T-cell (primary cell): Measurements from ENCODE around the gene GGCX. TPM values are rescaled to one million over a fixed set of nuclear protein-coding genes. Genes with fewer than 3 reads are reported as not detected.
A peak's percentile ranks its signal among the peaks of the same experiment; 100 is the strongest.
"Not testable (repeated sequence)": the region's sequence is repeated elsewhere in the genome, so short reads cannot be mapped to it uniquely, and the experiment has no call there.

ENCODE experiments used
- ATAC-seq, 4 experiments: fragments of 200-7000 bp in 3 of 4; fragments of 150-1000 bp in 1 of 4; cut with Tn5 transposase; replicated peaks in 1 of 4; 1 replicate in 3 of 4; 2 replicates in 1 of 4; pipeline ENCODE4 v1.10.0; 2021; ENCODE audit warnings: moderate library complexity in 3 of 4, mild to moderate bottlenecking in 2 of 4, moderate number of reproducible peaks in 1 of 4
- CTCF ChIA-PET, 2 donors: fragments of 300-600 bp; sonication (Branson Sonifier 250); formaldehyde crosslinking; loops; one replicate each; lab custom pipeline; 2022; ENCODE audit warnings: antibody characterized with exemption in 2 of 2; lab: Charles Lee
- POLR2A ChIA-PET, 2 donors: fragments of 300-600 bp; sonication (Branson Sonifier 250); formaldehyde crosslinking; loops; one replicate each; lab custom pipeline; 2022; ENCODE audit warnings: antibody characterized with exemption in 2 of 2; lab: Charles Lee
- DNase-seq, 35 experiments: peaks; one replicate each; pipeline versions ENCODE4 v3.0.0 to v3.0.0-alpha.2; 2013 to 2023
- H3K27ac ChIP-seq: one replicate; pipeline ENCODE4 v1.5.1; 2013; ENCODE audit warnings: low read length
- H3K27me3 ChIP-seq, 2 experiments: replicated peaks in 1 of 2; 1 replicate in 1 of 2; 2 replicates in 1 of 2; pipeline versions ENCODE4 v1.6.1 to v1.7.0; 2013; ENCODE audit warnings: low read length in 1 of 2, mixed read lengths in 1 of 2; ENCODE audit not compliant: control insufficient read depth in 2 of 2, insufficient read depth in 2 of 2; ENCODE audit errors: extremely low read depth in 1 of 2
- H3K36me3 ChIP-seq, 2 donors: 1 replicate in 1 of 2; 2 replicates in 1 of 2; pipeline versions ENCODE4 v1.6.1 to v1.7.0; 2013; ENCODE audit warnings: low read length in 1 of 2; ENCODE audit not compliant: control insufficient read depth in 2 of 2, insufficient read depth in 1 of 2; ENCODE audit errors: extremely low read depth in 1 of 2
- H3K4me1 ChIP-seq, 2 experiments: 1 replicate in 1 of 2; 2 replicates in 1 of 2; pipeline versions ENCODE4 v1.6.1 to v1.7.0; 2013; ENCODE audit warnings: low read length in 2 of 2, mixed read lengths in 1 of 2; ENCODE audit not compliant: insufficient read depth in 2 of 2, control insufficient read depth in 1 of 2; ENCODE audit errors: extremely low read depth in 1 of 2
- H3K4me3 ChIP-seq, 2 donors: 1 replicate in 1 of 2; 2 replicates in 1 of 2; pipeline versions ENCODE4 v1.5.1 to v1.7.0; 2013; ENCODE audit warnings: mild to moderate bottlenecking in 2 of 2, low read length in 1 of 2, moderate library complexity in 1 of 2; ENCODE audit not compliant: control insufficient read depth in 1 of 2; ENCODE audit errors: extremely low read depth in 1 of 2
- H3K9me3 ChIP-seq: 2 replicates; pipeline ENCODE4 v1.7.0; 2013
- H3K27ac Mint-ChIP-seq, 2 donors: one replicate each; pipeline ENCODE4 v1.8.0; 2020 to 2021; ENCODE audit warnings: mild to moderate bottlenecking in 2 of 2, mixed read lengths in 2 of 2
- H3K27me3 Mint-ChIP-seq, 2 donors: one replicate each; pipeline ENCODE4 v1.8.0; 2021 to 2022; ENCODE audit warnings: mixed read lengths in 2 of 2
- H3K36me3 Mint-ChIP-seq: one replicate; pipeline ENCODE4 v1.8.0; 2021; ENCODE audit warnings: mixed read lengths
- H3K4me1 Mint-ChIP-seq, 3 donors: one replicate each; pipeline ENCODE4 v1.8.0; 2020 to 2022; ENCODE audit warnings: mixed read lengths in 3 of 3, mild to moderate bottlenecking in 1 of 3
- H3K4me3 Mint-ChIP-seq, 3 donors: one replicate each; pipeline ENCODE4 v1.8.0; 2020 to 2022; ENCODE audit warnings: mild to moderate bottlenecking in 3 of 3, mixed read lengths in 3 of 3, moderate library complexity in 3 of 3
- H3K9me3 Mint-ChIP-seq, 3 donors: one replicate each; pipeline ENCODE4 v1.8.0; 2020 to 2022; ENCODE audit warnings: mixed read lengths in 3 of 3
- WGBS: methylation state at CpG from one replicate; pipeline ENCODE4 v1.1.5; 2013; ENCODE audit warnings: missing lambda C conversion rate; ENCODE audit not compliant: insufficient coverage; 5-methylcytosine and 5-hydroxymethylcytosine counted together
- total RNA-seq, 35 experiments: library from RNA in 6 of 35; stranded (reverse) in 6 of 35; fragments of 120-200 nt in 1 of 35; gene quantifications; one replicate each; pipeline versions ENCODE4 v1.2.1 to v1.2.4 and lab custom pipeline; 2013 to 2026

GGCX gene
- total RNA-seq, 5 donors from 2014 or later (not counting 1 experiment from before 2014, with no cell fraction given), result 20.4 to 29.7 (median 25.7) TPM

GRCh38 chr2:85566265-85566664, 5.0 kb upstream of the GGCX start:
- CTCF ChIA-PET, result no interaction called here
- no peak overlapping the region for H3K4me3 Mint-ChIP-seq
- Histone ChIP-seq H3K27me3 (peaks cover 0 to 2% of the 10 kb centered on the region in 2 experiments), H3K9me3 (no peaks in the 10 kb centered on the region), H3K27ac (no peak overlapping the region), H3K4me3 (no peak overlapping the region), H3K36me3 (no peaks in the 10 kb centered on the region), H3K4me1 (peaks cover 0 to 8% of the 10 kb centered on the region in 2 experiments)
- no peaks in the 10 kb centered on the region for H3K9me3 Mint-ChIP-seq
- no peak for DNase-seq
- H3K4me1 Mint-ChIP-seq, result peaks cover 6 to 7% (median 7%) of the 10 kb centered on the region in 3 donors
- no peak for ATAC-seq
- H3K27me3 Mint-ChIP-seq, result no peaks in the 10 kb centered on the region
- no peaks in the 10 kb centered on the region for H3K36me3 Mint-ChIP-seq
- WGBS, result 73% methylated on average over 2 of the region's 4 CpGs
- H3K27ac Mint-ChIP-seq, result no peak overlapping the region
- POLR2A ChIA-PET, result interaction anchor here in 1 of 2 donors (0.6 kb wide), 1 partner anchor 875 kb away, joined by 3 read pairs; the partner anchor contains the start of gene KDM3A

DNA sequence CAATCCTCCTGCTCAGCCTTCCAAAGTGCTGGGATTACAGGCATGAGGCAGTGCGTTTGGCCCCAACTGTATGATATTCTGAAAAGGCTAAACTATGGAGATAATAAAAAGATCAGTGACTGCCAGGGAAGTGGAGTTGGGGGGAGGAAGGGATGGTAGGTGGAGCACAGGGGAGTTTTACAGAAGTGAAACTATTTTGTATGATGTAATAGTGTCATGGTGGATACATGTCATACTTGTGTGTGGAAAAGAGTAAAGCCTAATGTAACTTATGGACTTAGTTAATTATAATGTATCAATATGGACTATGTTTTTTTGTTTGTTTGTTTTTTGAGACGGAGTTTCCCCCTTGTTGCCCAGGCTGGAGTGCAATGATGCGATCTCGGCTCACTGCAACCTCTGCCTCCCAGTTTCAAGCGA, 2.9 kb upstream of the GGCX start:
- WGBS, result 96% methylated on average over 3 of the region's 5 CpGs
- DNase-seq, result no peak
- H3K27me3 Mint-ChIP-seq, result no peaks in the 10 kb centered on the region
- H3K27me3 ChIP-seq, result peaks cover 0 to 2% of the 10 kb centered on the region in 2 experiments
- H3K36me3 Mint-ChIP-seq, result no peaks in the 10 kb centered on the region
- ATAC-seq, result no peak
- no peak overlapping the region for H3K4me3 Mint-ChIP-seq
- H3K36me3 ChIP-seq, result peaks cover 0 to under 1% of the 10 kb centered on the region in 2 donors
- no peak overlapping the region for H3K4me3 ChIP-seq
- ChIA-PET CTCF (interaction anchor here (0.6 kb wide), 3 partner anchors 13 to 236 kb away, joined by 3 to 4 read pairs (median 3); partner anchors contain the start of gene TGOLN2 (in 1 of the 2)), POLR2A (interaction anchor here (0.6 to 1.1 kb wide), 2 partner anchors 26 to 289 kb away, joined by 3 read pairs; no protein-coding TSS in a partner anchor)
- H3K9me3 ChIP-seq, result no peaks in the 10 kb centered on the region
- peaks cover 7 to 17% of the 10 kb centered on the region in 2 experiments for H3K4me1 ChIP-seq
- no peak overlapping the region for H3K27ac ChIP-seq
- no peak overlapping the region for H3K27ac Mint-ChIP-seq
- no peaks in the 10 kb centered on the region for H3K9me3 Mint-ChIP-seq
- H3K4me1 Mint-ChIP-seq, result peaks cover 26% of the 10 kb centered on the region in 3 donors

DNA sequence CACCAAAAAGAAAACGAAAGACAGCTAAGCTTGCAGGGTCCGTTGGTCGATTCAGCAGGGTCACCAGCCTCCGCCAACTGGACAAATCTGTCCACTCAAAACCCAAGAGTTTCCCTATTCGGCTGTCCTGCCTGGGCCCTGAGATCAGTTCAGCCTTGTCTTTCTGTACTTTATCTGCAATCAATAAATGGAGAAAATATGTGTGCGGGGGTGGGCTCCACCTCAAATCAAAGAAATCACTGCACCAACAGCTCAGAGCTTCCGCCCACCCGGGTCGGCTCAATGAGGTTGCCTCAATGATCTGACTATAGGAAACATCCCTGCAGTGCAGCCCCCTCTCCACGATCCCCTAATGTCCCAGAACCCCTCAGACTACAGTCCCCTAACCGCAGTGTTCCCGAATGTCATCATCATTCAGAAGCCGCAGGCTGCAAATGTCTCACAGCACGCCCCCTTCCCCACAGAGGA, 447 bp downstream of the GGCX start:
- CTCF ChIA-PET, result interaction anchor here (0.6 to 1.7 kb wide), 5 partner anchors 9 to 637 kb away, joined by 3 to 10 read pairs (median 4); partner anchors contain the start of gene MAT2A (in 1 of the 2)
- Mint-ChIP-seq H3K9me3 (no peaks in the 10 kb centered on the region), H3K27ac (peak overlapping the region; percentile 77 to 98), H3K27me3 (no peaks in the 10 kb centered on the region), H3K4me1 (peaks cover 27 to 33% (median 28%) of the 10 kb centered on the region in 3 donors), H3K36me3 (peaks cover 10% of the 10 kb centered on the region), H3K4me3 (peak overlapping the region; percentile 93 to 98 (median 97))
- ATAC-seq (peak in 3 of 4 experiments; percentile 20 to 30 (median 24)), DNase-seq (no peak)
- WGBS, result 5% methylated on average over 10 of the region's 14 CpGs
- POLR2A ChIA-PET, result interaction anchor here (0.6 to 1.6 kb wide), 10 partner anchors 10 to 291 kb away, joined by 3 to 5 read pairs (median 4); no protein-coding TSS in a partner anchor
- Histone ChIP-seq H3K4me3 (peak overlapping the region; percentile 66 to 96), H3K27ac (peak overlapping the region; percentile 79), H3K4me1 (peaks cover 7 to 17% of the 10 kb centered on the region in 2 experiments), H3K9me3 (no peaks in the 10 kb centered on the region), H3K27me3 (no peaks in the 10 kb centered on the region), H3K36me3 (peaks cover 0 to 18% of the 10 kb centered on the region in 2 donors)

DNA sequence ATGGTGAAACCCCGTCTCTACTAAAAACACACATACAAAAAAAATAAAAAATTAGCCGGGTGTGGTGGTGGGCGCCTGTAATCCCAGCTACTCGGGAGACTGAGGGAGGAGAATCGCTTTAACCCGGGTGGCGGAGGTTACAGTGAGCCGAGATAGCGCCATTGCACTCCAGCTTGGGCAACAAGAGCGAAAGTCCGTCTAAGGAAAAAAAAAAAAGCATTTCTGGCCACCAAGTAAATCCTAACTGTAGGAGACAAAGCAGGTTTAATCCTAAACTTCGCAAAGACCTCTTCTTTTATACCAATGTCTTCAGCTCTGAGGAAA, 928 bp downstream of the GGCX start:
- H3K4me3 Mint-ChIP-seq, result peak overlapping the region; percentile 93 to 98 (median 97)
- not testable (repeated sequence) for ATAC-seq

GRCh38 chr2:85558160-85558559, 3.1 kb downstream of the GGCX start:
- no peak for ATAC-seq
- Mint-ChIP-seq H3K4me1 (peaks cover 27 to 33% (median 28%) of the 10 kb centered on the region in 3 donors), H3K36me3 (peaks cover 22% of the 10 kb centered on the region), H3K27ac (no peak overlapping the region), H3K27me3 (no peaks in the 10 kb centered on the region), H3K9me3 (no peaks in the 10 kb centered on the region), H3K4me3 (no peak overlapping the region)
- ChIA-PET POLR2A (no interaction called here), CTCF (no interaction called here)
- peaks cover 0 to 40% of the 10 kb centered on the region in 2 donors for H3K36me3 ChIP-seq
- H3K4me1 ChIP-seq, result peaks cover 7 to 17% of the 10 kb centered on the region in 2 experiments
- no peaks in the 10 kb centered on the region for H3K27me3 ChIP-seq
- DNase-seq, result no peak
- WGBS, result no CpG with 5 or more reads among the region's 1 CpG
- no peak overlapping the region for H3K4me3 ChIP-seq
- H3K27ac ChIP-seq, result no peak overlapping the region
- H3K9me3 ChIP-seq, result no peaks in the 10 kb centered on the region

More for the DNA sequence above, 928 bp downstream of the GGCX start:
- Mint-ChIP-seq H3K4me1 (peaks cover 27 to 33% (median 28%) of the 10 kb centered on the region in 3 donors), H3K36me3 (peaks cover 12% of the 10 kb centered on the region), H3K27ac (peak overlapping the region; percentile 77 to 98)
- H3K9me3 Mint-ChIP-seq, H3K9me3 ChIP-seq, H3K27me3 ChIP-seq, H3K27ac ChIP-seq, H3K27me3 Mint-ChIP-seq, DNase-seq: not testable (repeated sequence)
- 90% methylated on average over 8 of the region's 12 CpGs for WGBS
- peaks cover 7 to 17% of the 10 kb centered on the region in 2 experiments for H3K4me1 ChIP-seq
- H3K36me3 ChIP-seq, result peaks cover 0 to 20% of the 10 kb centered on the region in 2 donors
- POLR2A ChIA-PET, result interaction anchor here (0.6 to 1.6 kb wide), 7 partner anchors 12 to 292 kb away, joined by 3 to 5 read pairs (median 3); no protein-coding TSS in a partner anchor
- CTCF ChIA-PET, result interaction anchor here (0.7 to 1.7 kb wide), 6 partner anchors 9 to 160 kb away, joined by 3 to 10 read pairs (median 4); partner anchors contain the start of gene MAT2A (in 1 of the 2)
- peak overlapping the region; percentile 66 to 96 for H3K4me3 ChIP-seq

DNA sequence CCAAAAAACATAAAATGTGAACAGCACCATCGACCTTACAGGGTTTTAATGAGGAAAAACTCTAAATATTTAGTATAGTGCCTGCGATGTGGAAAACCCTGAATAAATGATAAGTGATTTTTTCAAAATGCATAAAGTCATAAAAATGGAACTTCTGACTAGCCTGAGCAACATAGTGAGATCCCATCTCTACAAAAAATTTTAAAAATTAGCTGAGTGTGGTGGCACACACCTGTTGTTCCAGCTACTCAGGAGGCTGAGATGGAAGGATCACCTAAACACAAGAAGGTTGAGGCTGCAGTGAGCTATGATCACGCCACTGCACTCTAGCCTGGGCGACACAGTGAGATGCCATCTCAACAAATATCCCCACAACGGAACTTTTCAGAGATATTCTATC, 4.2 kb downstream of the GGCX start:
- DNase-seq, result no peak
- no peak overlapping the region for H3K4me3 Mint-ChIP-seq
- Histone ChIP-seq H3K4me3 (no peak overlapping the region), H3K36me3 (peaks cover 0 to 50% of the 10 kb centered on the region in 2 donors), H3K27ac (no peak overlapping the region), H3K9me3 (no peaks in the 10 kb centered on the region), H3K4me1 (peaks cover 7 to 14% of the 10 kb centered on the region in 2 experiments), H3K27me3 (no peaks in the 10 kb centered on the region)
- H3K36me3 Mint-ChIP-seq, result peaks cover 28% of the 10 kb centered on the region
- peaks cover 21 to 31% (median 27%) of the 10 kb centered on the region in 3 donors for H3K4me1 Mint-ChIP-seq
- 100% methylated on average over 1 of the region's 5 CpGs for WGBS
- no peaks in the 10 kb centered on the region for H3K9me3 Mint-ChIP-seq
- no peak overlapping the region for H3K27ac Mint-ChIP-seq
- H3K27me3 Mint-ChIP-seq, result no peaks in the 10 kb centered on the region
- POLR2A ChIA-PET, result no interaction called here
- no peak for ATAC-seq
- CTCF ChIA-PET, result interaction anchor here (0.6 to 1.9 kb wide), 5 partner anchors 11 to 137 kb away, joined by 3 to 7 read pairs (median 4); partner anchors contain the start of gene VAMP8 (in 1 of the 2)
